Gastrocnemius medialis (tissue), 4 donors: ENCODE measurements around the gene AKAP13.

ENCODE experiments used
- CTCF ChIP-seq, 5 experiments: fragments of 450-650 bp in 3 of 5; fragments of 200-600 bp in 2 of 5; sonication (generic) in 2 of 5; IDR thresholded peaks in 4 of 5; conservative IDR thresholded peaks in 1 of 5; 1 replicate in 4 of 5; 2 replicates in 1 of 5; pipeline ENCODE4 v1.5.1; 2016 to 2019; ENCODE audit warnings: antibody characterized with exemption in 5 of 5, mild to moderate bottlenecking in 3 of 5, moderate library complexity in 3 of 5
- POLR2A ChIP-seq, 2 donors: fragments of 450-650 bp; IDR thresholded peaks; one replicate each; pipeline ENCODE4 v1.6.1; 2017; ENCODE audit warnings: antibody characterized with exemption in 2 of 2, mild to moderate bottlenecking in 2 of 2, moderate library complexity in 2 of 2

GRCh38 chr15:85620690-85621049 lies 240.3 kb downstream of the AKAP13 start:
- TF ChIP-seq CTCF (IDR thresholded peaks at IDR 0.05 in 4 of 5, conservative IDR thresholded peaks at IDR 0.05 in 1 of 5) = no peak
- peak; percentile 43 to 69 for TF ChIP-seq POLR2A (IDR thresholded peaks at IDR 0.05)
